Mucosa of descending colon (tissue), 3 donors: Measurements from ENCODE around the gene N4BP2L2. TPM values are rescaled to one million over a fixed set of nuclear protein-coding genes. Genes with fewer than 3 reads are reported as not detected.

Source experiments
- ATAC-seq: fragments of 200-7000 bp; cut with Tn5 transposase; one replicate; pipeline ENCODE4 v1.9.1; 2020; ENCODE audit warnings: mild to moderate bottlenecking, moderate library complexity
- DNase-seq, 3 donors: peaks; one replicate each; pipeline ENCODE4 v3.0.0-alpha.2; 2020
- H3K36me3 ChIP-seq: fragments of 200-600 bp; one replicate; pipeline ENCODE4 v1.8.0; 2021; ENCODE audit warnings: low read depth, mild to moderate bottlenecking
- H3K4me1 ChIP-seq: fragments of 200-600 bp; one replicate; pipeline ENCODE4 v1.8.0; 2021; ENCODE audit warnings: low read depth, mild to moderate bottlenecking
- H3K4me3 ChIP-seq: fragments of 200-600 bp; one replicate; pipeline ENCODE4 v1.8.0; 2021; ENCODE audit warnings: mild to moderate bottlenecking
- H3K9me3 ChIP-seq: fragments of 200-600 bp; one replicate; pipeline ENCODE4 v1.8.0; 2021; ENCODE audit warnings: mild to moderate bottlenecking
- intact Hi-C, 2 donors: fragments of 100-400 bp; cut with DNase I in 1 of 2; cut with micrococcal nuclease in 1 of 2; formaldehyde crosslinking; loops; one replicate each; pipeline versions ENCODE4 v1.11.0 to v1.11.1; 2022; cut with DNase I, micrococcal nuclease
- total RNA-seq, 3 donors: library from RNA; stranded (reverse); fragmentation: NEBNext Ultra II Directional in 2 of 3; extraction: Animal tissue kit (Norgen Biotek cat#: 25700) in 2 of 3; gene quantifications; one replicate each; pipeline versions ENCODE4 v1.2.1 to v1.2.4, GENCODE V29; 2021 to 2023
- TF ChIP-seq, protein P1 (sequence below): fragments of 200-600 bp; IDR thresholded peaks from one replicate; pipeline ENCODE4 v1.8.0; 2022; ENCODE audit warnings: antibody characterized with exemption, mild to moderate bottlenecking
- donor health status: DM: no; HTN: no; CAD: no; lungs with moderate emphysema.
- donor health status: DM: no; HTN: no; CAD: no.
- donor health status: DM: no; HTN: yes; CAD: no.

Gene N4BP2L2
- total RNA-seq, 3 donors from 2014 or later, result 89.1 to 160 (median 120) TPM

DNA sequence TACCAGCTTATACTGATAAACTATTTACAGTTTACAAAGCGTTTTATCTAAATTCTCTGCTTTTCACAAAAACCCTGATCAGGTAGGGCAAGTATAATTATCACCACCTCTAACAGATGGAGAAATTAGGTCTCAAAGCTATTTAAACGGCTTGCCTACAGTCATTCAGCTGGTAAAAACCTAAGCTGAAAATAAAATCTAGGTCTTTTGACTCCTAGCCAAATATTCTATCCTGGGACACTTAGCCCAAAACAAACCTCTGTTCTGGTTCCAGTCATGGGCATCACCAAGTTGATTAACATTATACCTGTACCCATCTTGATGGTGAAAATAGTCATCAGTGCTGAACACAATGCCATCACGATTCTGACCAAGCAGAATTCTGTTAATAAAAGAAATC lies 11.4 kb downstream of the N4BP2L2 start:
- no peak for DNase-seq
- Histone ChIP-seq H3K4me3 (no peak overlapping the region), H3K36me3 (no peaks in the 10 kb centered on the region), H3K9me3 (no peaks in the 10 kb centered on the region), H3K4me1 (peaks cover 15% of the 10 kb centered on the region)
- TF ChIP-seq, protein P1, sequence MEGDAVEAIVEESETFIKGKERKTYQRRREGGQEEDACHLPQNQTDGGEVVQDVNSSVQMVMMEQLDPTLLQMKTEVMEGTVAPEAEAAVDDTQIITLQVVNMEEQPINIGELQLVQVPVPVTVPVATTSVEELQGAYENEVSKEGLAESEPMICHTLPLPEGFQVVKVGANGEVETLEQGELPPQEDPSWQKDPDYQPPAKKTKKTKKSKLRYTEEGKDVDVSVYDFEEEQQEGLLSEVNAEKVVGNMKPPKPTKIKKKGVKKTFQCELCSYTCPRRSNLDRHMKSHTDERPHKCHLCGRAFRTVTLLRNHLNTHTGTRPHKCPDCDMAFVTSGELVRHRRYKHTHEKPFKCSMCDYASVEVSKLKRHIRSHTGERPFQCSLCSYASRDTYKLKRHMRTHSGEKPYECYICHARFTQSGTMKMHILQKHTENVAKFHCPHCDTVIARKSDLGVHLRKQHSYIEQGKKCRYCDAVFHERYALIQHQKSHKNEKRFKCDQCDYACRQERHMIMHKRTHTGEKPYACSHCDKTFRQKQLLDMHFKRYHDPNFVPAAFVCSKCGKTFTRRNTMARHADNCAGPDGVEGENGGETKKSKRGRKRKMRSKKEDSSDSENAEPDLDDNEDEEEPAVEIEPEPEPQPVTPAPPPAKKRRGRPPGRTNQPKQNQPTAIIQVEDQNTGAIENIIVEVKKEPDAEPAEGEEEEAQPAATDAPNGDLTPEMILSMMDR, result no peak
- no peak for ATAC-seq
- intact Hi-C loops, result no loop called here

DNA sequence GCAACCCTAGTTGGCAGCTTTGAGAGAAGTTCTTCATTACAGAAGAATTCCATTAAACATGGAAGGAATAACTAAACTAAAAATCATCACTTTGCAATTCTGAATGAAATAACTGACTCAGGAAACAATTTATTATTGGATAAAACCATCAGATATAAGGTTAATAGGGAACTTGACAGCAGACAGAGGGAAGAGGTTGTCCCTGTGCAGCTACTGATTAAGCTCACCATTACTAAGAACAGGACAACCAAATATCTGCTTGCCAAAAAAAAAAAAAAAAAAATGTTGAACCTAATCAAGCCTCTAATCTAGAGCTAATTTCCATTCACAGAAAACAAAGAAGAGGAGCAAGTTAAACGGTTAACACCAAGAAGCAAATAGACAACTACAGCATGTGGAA lies 12.8 kb downstream of the N4BP2L2 start:
- ATAC-seq (no peak), DNase-seq (no peak)
- H3K4me1 ChIP-seq, result peaks cover 4% of the 10 kb centered on the region
- intact Hi-C loops, result no loop called here
- H3K4me3 ChIP-seq, result no peak overlapping the region
- H3K9me3 ChIP-seq, result no peaks in the 10 kb centered on the region
- TF ChIP-seq, protein P1, result no peak
- H3K36me3 ChIP-seq, result no peaks in the 10 kb centered on the region

DNA sequence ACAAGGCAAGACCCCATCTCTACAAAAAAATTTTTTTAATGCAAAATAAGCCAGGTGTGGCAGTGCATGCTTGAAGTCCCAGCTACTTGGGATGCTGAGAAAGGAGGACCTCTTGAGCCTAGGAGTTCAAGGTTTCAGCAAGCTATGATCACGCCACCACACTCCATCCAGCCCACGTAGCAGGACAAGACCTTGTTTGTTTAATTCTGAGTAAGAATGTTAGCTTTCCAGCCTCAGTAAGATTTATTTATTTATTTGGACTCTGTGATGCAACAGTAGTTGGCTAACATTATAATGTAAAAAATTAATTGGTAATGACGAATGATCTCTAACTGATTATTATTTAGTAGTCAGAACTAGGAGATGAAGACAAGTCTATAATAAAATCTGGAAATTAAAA lies 23.3 kb downstream of the N4BP2L2 start:
- H3K9me3 ChIP-seq, result no peaks in the 10 kb centered on the region
- ATAC-seq, result no peak
- intact Hi-C loops, result no loop called here
- TF ChIP-seq, protein P1, result no peak
- DNase-seq, result no peak
- H3K36me3 ChIP-seq, result no peaks in the 10 kb centered on the region
- no peak overlapping the region for H3K4me3 ChIP-seq
- H3K4me1 ChIP-seq, result no peaks in the 10 kb centered on the region

DNA sequence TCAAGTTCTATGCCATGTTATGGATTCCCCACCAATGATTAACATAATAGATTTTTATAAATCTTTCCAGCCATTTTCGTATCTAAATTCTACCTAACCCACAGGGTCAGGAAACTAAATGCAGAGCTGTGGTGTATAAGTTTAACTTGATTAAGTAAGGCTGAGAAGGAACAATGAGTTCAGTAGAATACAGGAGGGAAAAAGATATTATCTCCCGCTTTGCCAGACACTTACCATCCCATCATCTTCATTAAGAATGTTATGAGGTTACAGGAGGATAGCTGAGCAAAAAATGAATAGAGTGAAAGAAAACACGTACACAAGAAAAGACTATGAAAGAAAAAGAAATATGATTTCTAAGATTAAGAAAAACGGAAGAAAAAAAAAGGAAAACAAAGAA lies 27.1 kb downstream of the N4BP2L2 start:
- intact Hi-C loops, result no loop called here
- no peak for ATAC-seq
- no peaks in the 10 kb centered on the region for H3K36me3 ChIP-seq

DNA sequence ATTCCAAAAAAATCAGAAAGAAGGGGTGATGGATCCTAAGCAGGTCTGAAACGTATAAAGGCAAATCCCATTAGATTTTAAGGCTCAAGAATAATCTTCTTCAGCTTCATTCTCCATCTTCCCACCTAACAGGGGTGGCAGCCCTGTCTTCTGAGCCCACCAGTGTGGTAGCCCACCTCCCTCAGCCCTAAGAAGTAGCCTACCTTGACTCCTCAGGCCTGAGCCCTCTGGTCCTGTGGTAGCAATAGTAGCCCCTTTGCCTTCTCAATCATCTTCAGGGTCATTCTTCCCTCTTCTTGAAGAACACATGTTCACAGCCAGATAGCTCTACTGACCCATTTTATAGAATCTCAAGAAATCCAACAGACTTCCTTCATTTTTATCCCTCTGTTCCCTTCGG lies 33.7 kb downstream of the N4BP2L2 start:
- TF ChIP-seq, protein P1, result no peak

More for the DNA sequence above, 27.1 kb downstream of the N4BP2L2 start:
- H3K4me3 ChIP-seq, result no peak overlapping the region
- DNase-seq, result no peak
- no peaks in the 10 kb centered on the region for H3K9me3 ChIP-seq
- H3K4me1 ChIP-seq, result no peaks in the 10 kb centered on the region
- TF ChIP-seq, protein P1, result no peak

DNA sequence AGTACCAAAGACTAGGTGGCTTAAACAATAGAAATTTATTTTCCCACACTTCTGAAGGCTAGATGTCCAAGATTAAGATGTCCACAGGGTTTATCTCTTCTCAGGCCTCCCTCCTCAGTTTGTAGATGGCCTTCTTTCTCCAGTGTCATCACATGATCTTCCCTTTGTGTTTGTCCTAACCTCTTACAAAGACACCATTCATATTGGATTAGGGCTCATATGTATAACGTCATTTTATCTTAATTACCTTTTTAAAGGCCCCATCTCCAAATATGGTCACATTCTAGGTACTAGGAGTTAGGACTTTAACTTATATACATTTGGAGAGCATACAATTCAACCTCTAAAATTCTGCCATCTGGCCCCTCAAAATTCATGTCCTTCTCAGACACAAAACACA lies 34.3 kb downstream of the N4BP2L2 start:
- no peaks in the 10 kb centered on the region for H3K4me1 ChIP-seq
- H3K9me3 ChIP-seq, result no peaks in the 10 kb centered on the region
- H3K36me3 ChIP-seq, result no peaks in the 10 kb centered on the region
- H3K4me3 ChIP-seq, result no peak overlapping the region
- intact Hi-C loops, result no loop called here
- ATAC-seq, result no peak
- no peak for DNase-seq
- TF ChIP-seq, protein P1, result no peak

More for the DNA sequence above, 33.7 kb downstream of the N4BP2L2 start:
- no peaks in the 10 kb centered on the region for H3K36me3 ChIP-seq
- H3K4me1 ChIP-seq, result no peaks in the 10 kb centered on the region
- no peak overlapping the region for H3K4me3 ChIP-seq
- DNase-seq (no peak), ATAC-seq (no peak)
- intact Hi-C loops, result no loop called here
- H3K9me3 ChIP-seq, result no peaks in the 10 kb centered on the region
